Lung (tissue), 12 donors: ENCODE data around the gene GNG12. TPM values are rescaled to one million over a fixed set of nuclear protein-coding genes. Genes with fewer than 3 reads are reported as not detected.

ENCODE experiments used
- ATAC-seq: fragments of 200-7000 bp; cut with Tn5 transposase; one replicate; pipeline ENCODE4 v1.9.1; 2020; ENCODE audit warnings: moderate number of reproducible peaks; ENCODE audit not compliant: insufficient read depth, low FRiP score
- DNase-seq, 3 donors: peaks; one replicate each; pipeline ENCODE4 v3.0.0-alpha.2; 2013 to 2017
- H3K27ac ChIP-seq, 2 donors: one replicate each; pipeline ENCODE4 v1.5.1; 2013; ENCODE audit warnings: mild to moderate bottlenecking in 2 of 2, moderate library complexity in 2 of 2, control low read depth in 1 of 2, inconsistent platforms in 1 of 2, low read depth in 1 of 2, low read length in 1 of 2
- H3K27me3 ChIP-seq, 3 donors: one replicate each; pipeline ENCODE4 v1.5.1; 2013; ENCODE audit warnings: low read length in 2 of 3; ENCODE audit not compliant: control insufficient read depth in 3 of 3, insufficient read depth in 3 of 3
- H3K36me3 ChIP-seq, 4 donors: one replicate each; pipeline ENCODE4 v1.5.1; 2013; ENCODE audit warnings: low read length in 4 of 4, mild to moderate bottlenecking in 1 of 4, moderate library complexity in 1 of 4; ENCODE audit not compliant: control insufficient read depth in 4 of 4, insufficient read depth in 4 of 4
- H3K4me1 ChIP-seq, 5 donors: one replicate each; pipeline ENCODE4 v1.5.1; 2013; ENCODE audit warnings: low read length in 5 of 5, mild to moderate bottlenecking in 2 of 5, moderate library complexity in 1 of 5; ENCODE audit not compliant: control insufficient read depth in 5 of 5, insufficient read depth in 5 of 5
- H3K4me3 ChIP-seq: one replicate; pipeline ENCODE4 v1.5.1; 2013; ENCODE audit warnings: mild to moderate bottlenecking, control low read depth, moderate library complexity
- H3K9ac ChIP-seq, 2 donors: one replicate each; pipeline ENCODE4 v1.5.1; 2013; ENCODE audit warnings: low read length in 2 of 2, control low read depth in 1 of 2; ENCODE audit not compliant: insufficient read depth in 1 of 2
- H3K9me3 ChIP-seq, 4 donors: one replicate each; pipeline ENCODE4 v1.5.1; 2013; ENCODE audit warnings: low read length in 3 of 4, mild to moderate bottlenecking in 1 of 4, moderate library complexity in 1 of 4; ENCODE audit not compliant: control insufficient read depth in 4 of 4, insufficient read depth in 3 of 4
- WGBS, 2 donors: extraction: QIAGEN DNeasy Blood & Tissue Kit; methylation state at CpG; one replicate each; pipeline ENCODE4 v1.1.7; 2013; 5-methylcytosine and 5-hydroxymethylcytosine counted together
- polyA plus RNA-seq, 2 donors: library from polyadenylated mRNA; stranded (reverse); fragments of 200-250 nt; gene quantifications; one replicate each; pipeline ENCODE4 v1.2.1, GENCODE V29; 2013
- total RNA-seq, 2 donors: library from RNA; depleted of rRNA in 1 of 2; stranded (reverse); fragments of >200 nt in 1 of 2; gene quantifications; one replicate each; pipeline ENCODE4 v1.2.1, GENCODE V29; 2014 to 2021
- TF ChIP-seq, protein P1 (sequence below): IDR thresholded peaks from 2 replicates; pipeline ENCODE4 v1.5.1; 2012; ENCODE audit warnings: mild to moderate bottlenecking; ENCODE audit errors: control extremely low read depth, extremely low read depth
- donor health status: control.
- donor health status: control.
- donor health status: Bipolar disorder and iron deficiency.
- donor health status: healthy.
- donor health status: DM: yes; HTN: yes; CAD: no.

The GNG12 gene
- total and polyA plus RNA-seq, 4 donors = 14.0 to 68.4 (median 32.1) TPM

DNA sequence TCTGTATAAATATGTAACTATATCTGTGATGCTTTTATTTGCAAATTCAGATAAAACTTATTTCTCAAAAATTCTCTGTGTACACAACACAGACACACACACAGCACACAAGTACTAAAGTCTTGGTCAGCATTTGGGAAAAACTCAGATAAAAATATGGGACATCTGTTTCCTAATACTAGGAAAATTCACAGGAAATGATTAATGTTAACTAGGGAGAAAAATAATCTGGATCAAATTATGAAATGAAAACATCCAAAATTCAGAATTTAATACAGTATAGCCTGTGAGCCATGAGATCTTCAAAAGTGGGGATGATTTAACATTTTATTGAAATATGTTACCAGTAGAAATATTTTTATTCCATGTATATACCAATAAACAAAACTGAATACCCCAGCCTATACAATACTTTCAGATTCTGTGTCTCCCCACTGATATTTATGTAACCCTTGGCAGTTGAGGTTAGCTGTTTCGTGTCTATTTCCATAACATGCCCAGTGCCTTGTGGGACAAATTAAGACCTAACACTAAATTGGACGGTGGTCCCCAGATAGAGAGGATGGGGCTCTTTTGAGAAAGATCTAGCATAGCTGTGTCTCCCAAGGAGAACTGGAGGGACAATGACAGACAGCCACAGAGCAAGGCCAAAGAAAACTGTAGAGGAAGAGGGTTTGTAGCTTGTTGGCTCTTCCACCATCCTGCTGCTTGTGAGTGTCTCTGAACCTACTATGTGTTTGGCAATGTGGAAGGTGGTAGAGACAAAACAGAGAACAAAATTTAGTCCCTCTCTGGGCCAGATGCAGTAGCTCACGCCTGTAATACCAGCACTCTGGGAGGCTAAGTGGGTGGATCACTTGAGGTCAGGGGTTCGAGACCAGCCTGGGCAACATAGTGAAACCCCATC is 47.2 kb downstream of the GNG12 start:
- Histone ChIP-seq H3K27me3 (no peaks in the 10 kb centered on the region), H3K9ac (no peak overlapping the region), H3K4me3 (no peak overlapping the region), H3K4me1 (peaks cover 0 to 7% (median 0%) of the 10 kb centered on the region in 5 donors), H3K27ac (peak overlapping the region in 1 of 2 donors; percentile 32), H3K36me3 (no peaks in the 10 kb centered on the region), H3K9me3 (no peaks in the 10 kb centered on the region)
- DNase-seq = no peak
- 86 to 90% methylated on average over 4 of the region's 4 CpGs for WGBS, 2 donors
- no peak for ATAC-seq
- TF ChIP-seq, protein P1, sequence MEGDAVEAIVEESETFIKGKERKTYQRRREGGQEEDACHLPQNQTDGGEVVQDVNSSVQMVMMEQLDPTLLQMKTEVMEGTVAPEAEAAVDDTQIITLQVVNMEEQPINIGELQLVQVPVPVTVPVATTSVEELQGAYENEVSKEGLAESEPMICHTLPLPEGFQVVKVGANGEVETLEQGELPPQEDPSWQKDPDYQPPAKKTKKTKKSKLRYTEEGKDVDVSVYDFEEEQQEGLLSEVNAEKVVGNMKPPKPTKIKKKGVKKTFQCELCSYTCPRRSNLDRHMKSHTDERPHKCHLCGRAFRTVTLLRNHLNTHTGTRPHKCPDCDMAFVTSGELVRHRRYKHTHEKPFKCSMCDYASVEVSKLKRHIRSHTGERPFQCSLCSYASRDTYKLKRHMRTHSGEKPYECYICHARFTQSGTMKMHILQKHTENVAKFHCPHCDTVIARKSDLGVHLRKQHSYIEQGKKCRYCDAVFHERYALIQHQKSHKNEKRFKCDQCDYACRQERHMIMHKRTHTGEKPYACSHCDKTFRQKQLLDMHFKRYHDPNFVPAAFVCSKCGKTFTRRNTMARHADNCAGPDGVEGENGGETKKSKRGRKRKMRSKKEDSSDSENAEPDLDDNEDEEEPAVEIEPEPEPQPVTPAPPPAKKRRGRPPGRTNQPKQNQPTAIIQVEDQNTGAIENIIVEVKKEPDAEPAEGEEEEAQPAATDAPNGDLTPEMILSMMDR = no peak

- ATAC-seq (no peak), DNase-seq (no peak)
- H3K27me3 ChIP-seq = no peaks in the 10 kb centered on the region
- H3K4me1 ChIP-seq = peaks cover 0 to 10% (median 0%) of the 10 kb centered on the region in 5 donors
- H3K4me3 ChIP-seq = no peak overlapping the region
- 92 to 94% methylated on average over 6 of the region's 6 CpGs for WGBS, 2 donors
- no peaks in the 10 kb centered on the region for H3K36me3 ChIP-seq
- no peaks in the 10 kb centered on the region for H3K9me3 ChIP-seq
- no peak overlapping the region for H3K9ac ChIP-seq
- TF ChIP-seq, protein P1 = no peak
- H3K27ac ChIP-seq = no peak overlapping the region
These were observed 48.6 kb downstream of the GNG12 start for GRCh38 chr1:67784545-67785186.

- 81 to 94% methylated on average over 2 of the region's 2 CpGs for WGBS, 2 donors
- DNase-seq = no peak
- Histone ChIP-seq H3K4me3 (no peak overlapping the region), H3K4me1 (peaks cover 0 to 5% (median 0%) of the 10 kb centered on the region in 5 donors), H3K27me3 (no peaks in the 10 kb centered on the region), H3K27ac (no peak overlapping the region), H3K9me3 (no peaks in the 10 kb centered on the region), H3K36me3 (peaks cover 0 to 5% (median 0%) of the 10 kb centered on the region in 4 donors), H3K9ac (no peak overlapping the region)
- no peak for ATAC-seq
- TF ChIP-seq, protein P1 = no peak
These were observed 52.6 kb downstream of the GNG12 start for GRCh38 chr1:67780637-67781036.
